GM19328 (cell line): Measurements from ENCODE around the gene JMJD7.

Source experiments
- ATAC-seq: cut with Tn5 transposase; IDR thresholded peaks from one replicate; pipeline ENCODE4 v1.9.1; 2021; ENCODE audit warnings: mild to moderate bottlenecking, moderate library complexity; ENCODE audit not compliant: unreplicated experiment

Gene JMJD7

DNA sequence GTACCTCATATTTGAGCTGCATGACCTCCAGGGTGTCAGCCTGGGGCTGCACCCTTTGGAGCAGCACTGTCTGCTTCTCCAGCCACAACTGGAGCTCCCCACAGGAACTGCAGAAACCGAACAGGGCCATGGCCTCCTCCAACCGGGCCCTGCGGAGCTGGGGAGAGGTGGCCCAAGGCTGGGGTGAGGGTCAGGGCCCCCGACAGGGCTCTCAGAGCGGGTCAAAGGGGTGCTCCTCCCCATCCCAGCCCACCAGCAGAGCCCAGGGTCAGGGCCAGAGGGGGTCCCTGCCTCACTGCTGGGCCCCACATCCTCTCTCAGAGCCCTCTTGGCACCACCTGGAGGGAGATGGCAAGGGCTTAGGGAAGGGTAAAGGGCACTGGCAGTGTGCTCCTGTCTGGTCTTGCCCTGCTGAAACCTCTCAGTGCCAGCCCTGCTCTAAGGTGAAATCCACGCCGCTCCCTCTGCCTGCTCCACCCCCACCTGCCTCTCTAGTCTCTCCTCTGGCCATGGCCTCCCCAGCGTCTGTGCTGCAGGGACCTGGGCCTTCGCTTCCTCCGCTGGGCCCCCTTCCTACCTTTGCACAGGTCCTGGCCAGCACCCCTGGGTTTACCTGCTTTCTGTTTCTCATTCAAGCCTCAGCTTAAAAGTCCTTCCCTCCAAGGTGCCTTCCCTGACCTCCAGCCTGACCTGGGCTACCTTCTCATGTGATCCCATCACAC, 52.4 kb downstream of the JMJD7 start:
- no peak for ATAC-seq

- ATAC-seq: no peak
These were observed 53.2 kb downstream of the JMJD7 start for GRCh38 chr15:41881086-41881485.

GRCh38 chr15:41881550-41881919, 53.6 kb downstream of the JMJD7 start:
- ATAC-seq: no peak

DNA sequence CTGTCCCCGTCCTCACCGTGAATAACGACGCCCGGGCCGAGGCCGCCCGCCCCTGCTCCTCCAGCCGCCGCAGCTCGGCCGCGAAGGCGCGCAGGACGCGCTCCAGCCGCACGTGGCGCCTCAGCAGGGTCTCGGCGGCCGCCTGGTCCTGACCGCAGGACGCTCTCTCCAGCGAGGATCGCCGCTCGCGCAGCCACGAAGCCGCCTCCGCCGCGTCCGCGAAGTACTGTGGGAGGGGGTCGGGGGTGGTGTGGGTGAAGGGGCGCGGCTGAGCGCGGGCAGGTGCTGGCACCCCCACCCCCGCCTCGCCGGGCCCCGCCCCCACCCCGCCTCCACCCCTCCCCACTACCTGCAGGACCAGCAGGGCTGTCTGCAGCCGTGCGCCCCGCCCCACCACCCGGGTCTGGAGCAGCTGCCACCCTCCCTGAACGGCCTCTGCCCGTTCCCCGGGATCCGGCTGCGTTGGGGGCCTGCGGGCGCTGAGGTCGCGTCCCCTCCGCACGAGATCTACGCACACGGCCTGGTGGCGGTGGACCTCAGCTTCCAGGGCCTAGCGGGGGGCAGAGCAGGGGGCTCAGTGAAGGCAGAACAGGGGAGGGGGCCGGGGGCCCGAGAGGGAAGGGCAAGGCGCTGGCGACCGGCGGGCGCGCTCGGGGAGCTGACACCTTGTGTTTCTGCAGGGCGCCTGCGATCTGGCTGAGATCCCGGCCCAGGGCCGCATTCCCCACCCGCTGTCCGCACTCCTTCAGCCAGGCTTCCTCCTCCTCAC, 54.2 kb downstream of the JMJD7 start:
- ATAC-seq: no peak

DNA sequence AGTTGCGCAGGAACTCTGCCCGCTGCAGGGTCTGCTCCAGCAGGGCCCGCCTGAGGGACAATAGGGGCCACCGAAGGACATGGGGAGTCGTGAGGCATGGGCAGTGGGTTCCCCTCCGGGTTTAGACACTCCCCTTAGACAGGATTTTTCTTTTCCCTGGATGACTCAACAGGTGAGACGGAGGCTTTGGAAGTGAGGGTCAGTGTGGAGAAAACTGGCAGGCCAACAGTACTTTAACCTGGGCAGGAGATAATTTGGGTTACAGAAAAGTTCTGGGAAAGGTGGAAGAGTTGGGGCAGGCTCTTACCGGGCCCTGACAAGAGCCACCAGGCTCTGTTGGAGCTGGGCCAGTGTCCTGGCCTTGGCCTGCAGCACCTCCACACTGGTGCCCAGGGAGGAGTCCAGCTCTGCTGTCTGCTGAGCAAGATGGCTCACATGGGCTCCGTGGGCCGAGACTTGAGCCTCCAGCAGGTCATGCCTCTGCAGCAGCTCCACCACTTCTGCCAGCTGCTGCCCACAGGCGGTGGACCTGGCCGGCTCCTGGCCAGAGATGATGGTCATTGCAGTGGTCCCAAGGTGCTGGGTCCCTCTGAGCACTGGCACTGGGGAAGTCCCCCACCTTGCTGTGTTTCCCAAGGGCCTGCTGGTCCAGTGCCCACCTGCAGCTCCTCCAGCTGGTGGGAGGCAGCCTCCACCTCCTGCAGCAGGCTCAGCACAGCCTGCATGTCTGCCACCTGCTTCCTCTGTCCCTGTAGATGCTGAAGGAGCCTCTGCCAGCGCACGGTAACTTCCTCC, 55.0 kb downstream of the JMJD7 start:
- ATAC-seq: no peak

GRCh38 chr15:41883484-41883825, 55.6 kb downstream of the JMJD7 start:
- ATAC-seq: no peak

GRCh38 chr15:41884458-41884857, 56.6 kb downstream of the JMJD7 start:
- ATAC-seq: no peak

DNA sequence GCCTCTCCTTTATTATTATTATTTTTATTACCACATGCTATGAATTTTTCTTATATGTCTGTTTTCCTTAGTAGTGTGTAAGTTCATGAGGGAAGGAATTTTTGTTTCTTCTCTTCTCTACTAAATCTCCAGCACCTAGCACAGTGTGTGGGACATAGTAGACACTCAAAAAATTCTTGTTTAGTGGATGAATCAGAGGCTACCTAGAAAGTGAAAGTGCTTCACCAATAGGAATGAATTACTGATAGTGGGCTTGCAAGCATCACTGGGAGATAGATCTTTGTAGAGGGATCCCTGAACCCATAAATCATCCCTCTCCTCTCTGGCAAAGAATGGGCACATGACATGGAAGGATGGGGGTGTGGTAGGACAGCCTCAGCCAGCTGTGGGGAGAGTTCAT, 57.4 kb downstream of the JMJD7 start:
- ATAC-seq: no peak

DNA sequence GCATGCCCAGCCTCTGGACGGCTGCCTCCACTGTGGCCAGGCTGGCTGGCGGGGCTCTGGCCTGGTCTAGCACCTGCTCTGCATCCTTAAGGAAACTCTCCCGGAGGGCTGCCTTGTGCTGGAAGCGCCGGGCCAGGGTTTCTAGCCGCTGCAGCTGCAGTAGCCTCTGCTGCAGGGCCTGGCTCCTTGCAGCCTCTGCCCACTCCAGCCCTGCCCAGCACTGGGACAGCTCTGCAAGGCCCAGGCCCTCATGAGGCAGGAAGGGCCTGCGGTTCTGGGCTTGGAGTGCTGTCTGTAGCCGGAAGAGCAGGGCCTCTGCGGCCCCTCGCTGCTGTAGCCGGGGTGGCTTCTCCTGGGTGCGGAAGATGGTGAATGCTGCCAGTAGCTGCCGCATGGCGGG, 57.9 kb downstream of the JMJD7 start:
- ATAC-seq: no peak

- ATAC-seq: no peak
These were observed 58.8 kb downstream of the JMJD7 start for GRCh38 chr15:41886741-41887140.

- ATAC-seq: no peak
These were observed 59.3 kb downstream of the JMJD7 start for GRCh38 chr15:41887161-41887560.
